Bronchial epithelial cell (primary cell): ENCODE results near the gene EXOC6B. TPM values are rescaled to one million over a fixed set of nuclear protein-coding genes. Genes with fewer than 3 reads are reported as not detected.
"Not testable (repeated sequence)": the region's sequence is repeated elsewhere in the genome, so short reads cannot be mapped to it uniquely, and the experiment has no call there.

Experiments used
- DNase-seq: peaks from one replicate; pipeline ENCODE4 v3.0.0-alpha.2; 2010; ENCODE audit warnings: low read depth
- FAIRE-seq: peaks from 2 replicates; lab custom pipeline; 2011; peaks lifted over from hg19 to GRCh38; lab: Jason Lieb, UNC
- H3K27me3 ChIP-seq: 2 replicates; pipeline ENCODE4 v1.5.1; 2011; ENCODE audit warnings: low read length; ENCODE audit not compliant: control insufficient read depth, insufficient read depth
- H3K36me3 ChIP-seq: 2 replicates; pipeline ENCODE4 v1.5.1; 2011; ENCODE audit warnings: low read length; ENCODE audit not compliant: control insufficient read depth, insufficient read depth
- H3K4me3 ChIP-seq: 2 replicates; pipeline ENCODE4 v1.5.1; 2011; ENCODE audit warnings: mild to moderate bottlenecking, low read depth, low read length, control low read depth
- total RNA-seq: library from RNA; depleted of rRNA; stranded (reverse); fragments of >200 nt; gene quantifications from 2 replicates; pipeline ENCODE4 v1.2.1, GENCODE V29; 2014
- TF ChIP-seq, protein P1 (sequence below): IDR thresholded peaks from 2 replicates; pipeline ENCODE4 v1.5.1; 2011; ENCODE audit warnings: mild to moderate bottlenecking, moderate library complexity, low read length, control low read depth, inconsistent platforms; ENCODE audit not compliant: insufficient read depth, severe bottlenecking

EXOC6B gene
- total RNA-seq, 1 donor from 2014 or later: 26.9 TPM

DNA sequence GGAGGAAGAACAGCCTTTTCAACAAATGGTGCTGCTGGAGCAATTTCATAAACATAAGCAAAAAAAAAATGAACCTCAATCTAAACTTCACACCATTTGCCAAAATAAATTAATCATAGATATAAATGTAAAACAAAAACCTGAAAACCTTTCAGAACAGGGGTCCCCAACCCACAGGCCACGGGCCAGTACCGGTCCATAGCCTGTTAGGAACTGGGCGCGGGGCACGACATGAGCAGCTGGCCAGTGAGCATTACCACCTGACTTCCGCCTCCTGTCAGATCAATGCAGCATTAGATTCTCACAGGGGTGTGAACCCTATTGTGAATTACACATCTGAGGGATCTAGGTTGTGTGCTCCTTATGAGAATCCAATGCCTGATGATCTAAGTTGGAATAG lies 176.0 kb downstream of the EXOC6B start:
- TF ChIP-seq, protein P1, sequence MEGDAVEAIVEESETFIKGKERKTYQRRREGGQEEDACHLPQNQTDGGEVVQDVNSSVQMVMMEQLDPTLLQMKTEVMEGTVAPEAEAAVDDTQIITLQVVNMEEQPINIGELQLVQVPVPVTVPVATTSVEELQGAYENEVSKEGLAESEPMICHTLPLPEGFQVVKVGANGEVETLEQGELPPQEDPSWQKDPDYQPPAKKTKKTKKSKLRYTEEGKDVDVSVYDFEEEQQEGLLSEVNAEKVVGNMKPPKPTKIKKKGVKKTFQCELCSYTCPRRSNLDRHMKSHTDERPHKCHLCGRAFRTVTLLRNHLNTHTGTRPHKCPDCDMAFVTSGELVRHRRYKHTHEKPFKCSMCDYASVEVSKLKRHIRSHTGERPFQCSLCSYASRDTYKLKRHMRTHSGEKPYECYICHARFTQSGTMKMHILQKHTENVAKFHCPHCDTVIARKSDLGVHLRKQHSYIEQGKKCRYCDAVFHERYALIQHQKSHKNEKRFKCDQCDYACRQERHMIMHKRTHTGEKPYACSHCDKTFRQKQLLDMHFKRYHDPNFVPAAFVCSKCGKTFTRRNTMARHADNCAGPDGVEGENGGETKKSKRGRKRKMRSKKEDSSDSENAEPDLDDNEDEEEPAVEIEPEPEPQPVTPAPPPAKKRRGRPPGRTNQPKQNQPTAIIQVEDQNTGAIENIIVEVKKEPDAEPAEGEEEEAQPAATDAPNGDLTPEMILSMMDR: no peak

DNA sequence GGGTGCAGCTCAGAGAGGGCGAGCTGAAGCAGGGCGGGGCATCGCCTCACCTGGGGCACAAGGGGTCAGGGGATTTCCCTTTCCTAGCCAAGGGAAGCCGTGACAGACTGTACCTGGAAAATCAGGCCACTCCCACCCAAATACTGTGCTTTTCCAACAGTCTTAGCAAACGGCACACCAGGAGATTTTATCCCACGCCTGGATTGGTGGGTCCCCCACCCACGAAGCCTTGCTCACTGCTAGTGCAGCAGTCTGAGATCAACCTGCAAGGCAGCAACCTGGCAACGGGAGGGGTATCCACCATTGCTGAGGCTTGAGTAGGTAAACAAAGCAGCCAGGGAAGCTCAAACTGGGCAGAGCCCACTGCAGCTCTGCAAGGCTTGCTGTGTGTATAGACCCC lies 184.6 kb downstream of the EXOC6B start:
- not testable (repeated sequence) for H3K4me3 ChIP-seq, FAIRE-seq, H3K36me3 ChIP-seq

More for the DNA sequence above, 176.0 kb downstream of the EXOC6B start:
- no peaks in the 10 kb centered on the region for H3K27me3 ChIP-seq
- DNase-seq (no peak), FAIRE-seq (no peak)
- no peak overlapping the region for H3K4me3 ChIP-seq
- no peaks in the 10 kb centered on the region for H3K36me3 ChIP-seq

DNA sequence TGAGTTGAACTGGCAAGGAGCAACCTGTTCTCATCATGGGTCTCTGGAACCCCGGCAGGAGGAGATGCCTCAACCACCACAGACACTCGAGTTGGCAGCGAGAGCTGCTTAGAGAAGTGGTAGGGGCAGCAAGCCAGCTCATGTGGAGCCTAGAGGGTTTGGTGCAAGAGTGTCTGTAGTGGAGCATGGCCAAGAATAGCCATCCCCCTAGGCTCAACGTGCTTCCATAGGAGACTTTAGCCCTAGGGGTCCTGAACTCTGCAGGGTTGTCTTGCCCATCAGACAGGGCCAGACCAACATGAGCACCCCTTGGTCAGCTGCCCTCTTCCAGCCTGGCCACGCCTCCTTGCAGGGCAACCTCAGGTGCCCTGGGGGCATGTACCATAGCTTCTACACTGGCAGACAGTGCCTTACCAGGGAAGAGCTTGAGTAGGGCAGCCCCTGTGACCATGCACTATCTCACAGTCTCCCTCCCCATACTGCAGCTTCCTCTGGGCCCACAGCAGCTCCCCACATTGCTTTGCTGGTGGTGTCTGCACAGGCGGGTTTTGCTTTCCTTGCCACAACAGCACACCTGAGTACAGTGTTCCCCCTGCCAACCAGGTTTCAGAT lies 187.1 kb downstream of the EXOC6B start:
- TF ChIP-seq, protein P1: no peak
- Histone ChIP-seq H3K4me3 (no peak overlapping the region), H3K27me3 (no peaks in the 10 kb centered on the region), H3K36me3 (no peaks in the 10 kb centered on the region)
- no peak for FAIRE-seq
- no peak for DNase-seq

More for the DNA sequence above, 184.6 kb downstream of the EXOC6B start:
- DNase-seq, H3K27me3 ChIP-seq: not testable (repeated sequence)

DNA sequence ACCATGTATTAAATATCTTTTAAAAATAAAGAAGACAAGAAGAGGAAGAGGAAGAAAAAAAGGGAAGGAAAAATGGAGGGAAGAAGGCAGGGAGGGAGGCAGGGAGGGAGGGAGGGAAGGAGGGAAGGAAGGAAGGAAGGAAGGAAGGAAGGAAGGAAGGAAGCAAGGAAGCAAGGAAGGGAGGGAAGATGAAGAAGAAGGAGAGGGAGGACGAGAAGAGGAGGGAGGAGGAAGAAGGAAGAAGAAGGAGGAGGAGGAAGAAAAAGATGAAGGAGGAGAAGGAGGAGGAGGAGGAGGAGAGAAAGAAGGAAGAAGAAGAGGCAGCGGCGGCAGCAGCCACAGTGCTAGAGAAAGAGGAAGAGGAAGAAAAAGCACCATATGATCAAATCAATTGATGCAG lies 189.6 kb downstream of the EXOC6B start:
- FAIRE-seq (no peak), DNase-seq (no peak)
- Histone ChIP-seq H3K27me3 (no peaks in the 10 kb centered on the region), H3K36me3 (no peaks in the 10 kb centered on the region), H3K4me3 (no peak overlapping the region)
- TF ChIP-seq, protein P1: no peak

DNA sequence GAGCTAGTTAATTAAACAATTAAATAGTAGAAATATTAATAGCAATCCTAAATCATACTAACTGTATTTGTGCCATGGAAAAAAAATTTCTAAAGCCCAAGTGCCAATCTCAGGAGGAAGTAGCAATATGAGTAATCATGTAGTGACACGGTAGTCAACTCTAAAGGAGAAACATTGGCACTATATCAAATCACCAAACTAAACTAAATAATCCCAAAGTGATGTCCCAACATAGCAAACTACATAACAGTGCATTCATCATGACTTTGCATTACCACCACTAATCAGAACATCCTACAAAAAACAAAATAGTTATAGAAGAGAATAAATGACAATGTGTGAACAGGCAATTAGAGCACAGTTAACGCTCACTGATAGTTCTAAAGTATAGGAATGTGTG lies 195.1 kb downstream of the EXOC6B start:
- no peak for FAIRE-seq
- TF ChIP-seq, protein P1: no peak

DNA sequence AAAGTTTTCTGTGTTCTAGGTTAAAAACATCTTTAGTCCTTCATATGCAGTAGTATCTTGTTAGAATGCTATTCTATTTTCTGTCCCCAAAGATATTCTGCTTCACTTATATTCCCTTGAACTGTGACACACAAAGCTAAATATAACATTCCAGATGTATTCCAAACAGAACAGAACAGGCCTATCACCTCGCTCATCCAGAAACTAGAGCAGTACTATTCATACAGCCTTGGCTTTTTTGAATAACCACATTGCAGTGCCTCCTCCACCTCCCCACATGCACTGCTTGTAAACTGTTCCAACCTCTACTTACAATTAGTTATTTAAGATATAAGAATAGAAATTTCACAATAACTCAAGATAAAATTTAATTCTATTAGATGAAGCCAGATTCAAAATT lies 196.8 kb downstream of the EXOC6B start:
- peak; percentile 64 for FAIRE-seq
- Histone ChIP-seq H3K27me3 (no peaks in the 10 kb centered on the region), H3K36me3 (no peaks in the 10 kb centered on the region), H3K4me3 (no peak overlapping the region)
- TF ChIP-seq, protein P1: no peak
- DNase-seq: no peak

More for the DNA sequence above, 195.1 kb downstream of the EXOC6B start:
- no peak overlapping the region for H3K4me3 ChIP-seq
- no peaks in the 10 kb centered on the region for H3K36me3 ChIP-seq
- no peaks in the 10 kb centered on the region for H3K27me3 ChIP-seq
- peak; percentile 33 for DNase-seq
